Esophagus squamous epithelium (tissue), 5 donors: ENCODE data around the gene TRMT10B. TPM values are rescaled to one million over a fixed set of nuclear protein-coding genes. Genes with fewer than 3 reads are reported as not detected.

Experiments
- DNase-seq: peaks from one replicate; lab custom pipeline; 2025; lab: John Stamatoyannopoulos, UW
- H3K27ac ChIP-seq, 4 donors: fragments of 200-600 bp; sonication (generic); one replicate each; pipeline ENCODE4 v1.5.1; 2016 to 2019; ENCODE audit warnings: mild to moderate bottlenecking in 1 of 4
- H3K27me3 ChIP-seq, 4 donors: fragments of 200-600 bp; sonication (generic); 1 replicate in 3 of 4; 2 replicates in 1 of 4; pipeline versions ENCODE4 v1.5.1 to v1.6.0; 2017 to 2021; ENCODE audit warnings: antibody characterized with exemption in 1 of 4
- H3K36me3 ChIP-seq, 3 donors: fragments of 200-600 bp; sonication (generic); one replicate each; pipeline ENCODE4 v1.5.1; 2016 to 2019
- H3K4me1 ChIP-seq, 3 donors: fragments of 200-600 bp; sonication (generic); one replicate each; pipeline ENCODE4 v1.5.1; 2017 to 2019
- H3K4me3 ChIP-seq, 4 donors: fragments of 200-600 bp; sonication (generic); 1 replicate in 3 of 4; 2 replicates in 1 of 4; pipeline ENCODE4 v1.5.1; 2016 to 2019; ENCODE audit warnings: mild to moderate bottlenecking in 2 of 4, moderate library complexity in 1 of 4
- H3K9me3 ChIP-seq, 3 donors: fragments of 200-600 bp; sonication (generic); one replicate each; pipeline ENCODE4 v1.5.1; 2016 to 2019
- CTCF ChIP-seq, 6 experiments: fragments of 450-650 bp in 4 of 6; fragments of 200-600 bp in 2 of 6; sonication (generic) in 2 of 6; IDR thresholded peaks; one replicate each; pipeline ENCODE4 v1.5.1; 2016 to 2019; ENCODE audit warnings: antibody characterized with exemption in 6 of 6, mild to moderate bottlenecking in 4 of 6, moderate library complexity in 4 of 6
- POLR2A ChIP-seq, 4 donors: fragments of 450-650 bp; IDR thresholded peaks; one replicate each; pipeline ENCODE4 v1.6.1; 2017; ENCODE audit warnings: antibody characterized with exemption in 4 of 4, mild to moderate bottlenecking in 4 of 4, moderate library complexity in 3 of 4
- WGBS, 2 donors: methylation state at CpG; one replicate each; pipeline ENCODE4 v1.1.5; 2018; 5-methylcytosine and 5-hydroxymethylcytosine counted together
- intact Hi-C: fragments of 100-400 bp; cut with DNase I; formaldehyde crosslinking; loops from one replicate; pipeline ENCODE4 v1.15.0; 2022
- total RNA-seq, 4 donors: library from RNA; depleted of rRNA; stranded (reverse); fragments of >200 nt; gene quantifications; one replicate each; pipeline ENCODE4 v1.1.0, GENCODE V29; 2016
- donor health status: DM: yes; HTN: yes; CAD: no.

Gene TRMT10B
- total RNA-seq, 4 donors from 2014 or later, result 2.1 to 6.5 (median 3.0) TPM

GRCh38 chr9:37715260-37715659, 38.3 kb upstream of the TRMT10B start:
- DNase-seq, result no peak
- Histone ChIP-seq H3K27me3 (peaks cover 0 to under 1% (median 0%) of the 10 kb centered on the region in 4 donors), H3K27ac (no peak overlapping the region), H3K9me3 (no peaks in the 10 kb centered on the region), H3K4me1 (no peaks in the 10 kb centered on the region), H3K4me3 (no peak overlapping the region), H3K36me3 (no peaks in the 10 kb centered on the region)
- intact Hi-C loops, result loop anchor here (10.0 kb wide), 1 partner anchor 60 kb away; the partner anchor contains the start of gene FRMPD1
- 46 to 47% methylated on average over 4 of the region's 4 CpGs for WGBS, 2 donors
- no peak for TF ChIP-seq CTCF (IDR thresholded peaks at IDR 0.05)
- TF ChIP-seq POLR2A (IDR thresholded peaks at IDR 0.05), result no peak

GRCh38 chr9:37715991-37716505, 37.6 kb upstream of the TRMT10B start:
- no peak for DNase-seq
- H3K27ac ChIP-seq, result no peak overlapping the region
- no peak overlapping the region for H3K4me3 ChIP-seq
- peaks cover 0 to 8% (median 0%) of the 10 kb centered on the region in 4 donors for H3K27me3 ChIP-seq
- TF ChIP-seq CTCF (IDR thresholded peaks at IDR 0.05), result no peak
- TF ChIP-seq POLR2A (IDR thresholded peaks at IDR 0.05), result no peak
- no peaks in the 10 kb centered on the region for H3K4me1 ChIP-seq
- no peaks in the 10 kb centered on the region for H3K36me3 ChIP-seq
- intact Hi-C loops, result loop anchor here (10.0 kb wide), 1 partner anchor 61 kb away; the partner anchor contains the start of gene FRMPD1
- no peaks in the 10 kb centered on the region for H3K9me3 ChIP-seq
- 72 to 82% methylated on average over 5 of the region's 5 CpGs for WGBS, 2 donors

- WGBS, 2 donors, result 65 to 71% methylated on average over 2 of the region's 2 CpGs
- TF ChIP-seq CTCF (IDR thresholded peaks at IDR 0.05) (no peak), POLR2A (IDR thresholded peaks at IDR 0.05) (no peak)
- Histone ChIP-seq H3K27ac (no peak overlapping the region), H3K36me3 (no peaks in the 10 kb centered on the region), H3K9me3 (no peaks in the 10 kb centered on the region), H3K4me1 (no peaks in the 10 kb centered on the region), H3K4me3 (no peak overlapping the region), H3K27me3 (peaks cover 0 to 8% (median 0%) of the 10 kb centered on the region in 4 donors)
- intact Hi-C loops, result loop anchor here (10.0 kb wide), 1 partner anchor 65 kb away; the partner anchor contains the start of gene FRMPD1
- no peak for DNase-seq
Measured at GRCh38 chr9:37719526-37719925, 34.1 kb upstream of the TRMT10B start.

- 86 to 98% methylated on average over 4 to 5 of the region's 5 CpGs for WGBS, 2 donors
- Histone ChIP-seq H3K9me3 (no peaks in the 10 kb centered on the region), H3K27me3 (peaks cover 0 to 36% (median 0%) of the 10 kb centered on the region in 4 donors), H3K4me1 (no peaks in the 10 kb centered on the region), H3K36me3 (no peaks in the 10 kb centered on the region), H3K27ac (no peak overlapping the region), H3K4me3 (no peak overlapping the region)
- intact Hi-C loops, result no loop called here
- no peak for DNase-seq
- TF ChIP-seq CTCF (IDR thresholded peaks at IDR 0.05), result no peak
- no peak for TF ChIP-seq POLR2A (IDR thresholded peaks at IDR 0.05)
Measured at GRCh38 chr9:37727013-37727412, 26.6 kb upstream of the TRMT10B start.

GRCh38 chr9:37729499-37729898, 24.1 kb upstream of the TRMT10B start:
- Histone ChIP-seq H3K4me3 (no peak overlapping the region), H3K27me3 (peaks cover 0 to 45% (median 0%) of the 10 kb centered on the region in 4 donors), H3K27ac (no peak overlapping the region), H3K9me3 (no peaks in the 10 kb centered on the region), H3K4me1 (no peaks in the 10 kb centered on the region), H3K36me3 (no peaks in the 10 kb centered on the region)
- DNase-seq, result no peak
- WGBS, 2 donors, result 36 to 87% methylated on average over 2 of the region's 9 CpGs
- no peak for TF ChIP-seq POLR2A (IDR thresholded peaks at IDR 0.05)
- no peak for TF ChIP-seq CTCF (IDR thresholded peaks at IDR 0.05)
- intact Hi-C loops, result no loop called here
